OCI-LY7 (cell line): ENCODE results near the gene RBM17.

ENCODE experiments used
- CTCF ChIP-seq: fragments of 200-600 bp; sonication (generic); conservative IDR thresholded peaks from 2 replicates; pipeline ENCODE4 v1.5.1; 2014; ENCODE audit warnings: mild to moderate bottlenecking, antibody characterized with exemption, low read length, moderate library complexity, mixed read lengths
- EZH2phosphoT487 ChIP-seq: fragments of 200-600 bp; sonication (generic); IDR thresholded peaks from 2 replicates; pipeline ENCODE4 v1.6.1; 2018; ENCODE audit warnings: low read depth, borderline replicate concordance, mild to moderate bottlenecking, mixed run types, antibody characterized with exemption, low read length, moderate library complexity, mixed read lengths

- TF ChIP-seq EZH2phosphoT487 (no peak), CTCF (no peak)
These were observed 44.0 kb upstream of the RBM17 start for GRCh38 chr10:6044751-6045313.
